Type B pancreatic cell (in vitro differentiated cells): ENCODE measurements around the gene KIAA1755. TPM values are rescaled to one million over a fixed set of nuclear protein-coding genes. Genes with fewer than 3 reads are reported as not detected.
"Not testable (repeated sequence)": the region's sequence is repeated elsewhere in the genome, so short reads cannot be mapped to it uniquely, and the experiment has no call there.

Experiments used
- DNase-seq: peaks from one replicate; pipeline ENCODE4 v3.0.0; 2021; ENCODE audit warnings: mixed read lengths; ENCODE audit not compliant: unreplicated experiment; ENCODE audit errors: extremely low spot score
- H3K27ac Mint-ChIP-seq: 2 replicates; pipeline ENCODE4 v1.8.0; 2021; ENCODE audit warnings: mild to moderate bottlenecking, mixed read lengths
- H3K27me3 Mint-ChIP-seq: 2 replicates; pipeline ENCODE4 v1.8.0; 2021; ENCODE audit warnings: mixed read lengths
- H3K36me3 Mint-ChIP-seq: 2 replicates; pipeline ENCODE4 v1.8.0; 2021; ENCODE audit warnings: mixed read lengths
- H3K4me1 Mint-ChIP-seq: one replicate; pipeline ENCODE4 v1.8.0; 2021; ENCODE audit warnings: mixed read lengths; ENCODE audit not compliant: unreplicated experiment
- H3K4me3 Mint-ChIP-seq: 2 replicates; pipeline ENCODE4 v1.8.0; 2021; ENCODE audit warnings: mild to moderate bottlenecking, mixed read lengths
- H3K9me3 Mint-ChIP-seq: 2 replicates; pipeline ENCODE4 v1.8.0; 2021; ENCODE audit warnings: mixed read lengths
- total RNA-seq: library from RNA; stranded (reverse); gene quantifications from 2 replicates; pipeline ENCODE4 v1.2.1, GENCODE V29; 2021; ENCODE audit warnings: low replicate concordance
- TF ChIP-seq, protein P1 (sequence below): fragments of 200-600 bp; sonication (generic); conservative IDR thresholded peaks from 2 replicates; pipeline ENCODE4 v1.5.0; 2021; ENCODE audit warnings: antibody characterized with exemption, mild to moderate bottlenecking

Gene KIAA1755
- total RNA-seq, 1 donor from 2014 or later = 4.7 TPM

GRCh38 chr20:38258545-38259215 is 1.9 kb downstream of the KIAA1755 start:
- Mint-ChIP-seq H3K27ac (no peak overlapping the region), H3K4me3 (peak overlapping the region; percentile 37), H3K4me1 (peaks cover 9% of the 10 kb centered on the region), H3K27me3 (peaks cover 44% of the 10 kb centered on the region), H3K36me3 (no peaks in the 10 kb centered on the region), H3K9me3 (no peaks in the 10 kb centered on the region)
- TF ChIP-seq, protein P1, sequence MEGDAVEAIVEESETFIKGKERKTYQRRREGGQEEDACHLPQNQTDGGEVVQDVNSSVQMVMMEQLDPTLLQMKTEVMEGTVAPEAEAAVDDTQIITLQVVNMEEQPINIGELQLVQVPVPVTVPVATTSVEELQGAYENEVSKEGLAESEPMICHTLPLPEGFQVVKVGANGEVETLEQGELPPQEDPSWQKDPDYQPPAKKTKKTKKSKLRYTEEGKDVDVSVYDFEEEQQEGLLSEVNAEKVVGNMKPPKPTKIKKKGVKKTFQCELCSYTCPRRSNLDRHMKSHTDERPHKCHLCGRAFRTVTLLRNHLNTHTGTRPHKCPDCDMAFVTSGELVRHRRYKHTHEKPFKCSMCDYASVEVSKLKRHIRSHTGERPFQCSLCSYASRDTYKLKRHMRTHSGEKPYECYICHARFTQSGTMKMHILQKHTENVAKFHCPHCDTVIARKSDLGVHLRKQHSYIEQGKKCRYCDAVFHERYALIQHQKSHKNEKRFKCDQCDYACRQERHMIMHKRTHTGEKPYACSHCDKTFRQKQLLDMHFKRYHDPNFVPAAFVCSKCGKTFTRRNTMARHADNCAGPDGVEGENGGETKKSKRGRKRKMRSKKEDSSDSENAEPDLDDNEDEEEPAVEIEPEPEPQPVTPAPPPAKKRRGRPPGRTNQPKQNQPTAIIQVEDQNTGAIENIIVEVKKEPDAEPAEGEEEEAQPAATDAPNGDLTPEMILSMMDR = no peak
- DNase-seq = no peak

GRCh38 chr20:38256966-38257365 is 3.6 kb downstream of the KIAA1755 start:
- Mint-ChIP-seq H3K9me3 (no peaks in the 10 kb centered on the region), H3K27me3 (peaks cover 32% of the 10 kb centered on the region), H3K4me1 (peaks cover 21% of the 10 kb centered on the region), H3K36me3 (no peaks in the 10 kb centered on the region), H3K27ac (no peak overlapping the region), H3K4me3 (no peak overlapping the region)
- TF ChIP-seq, protein P1 = no peak
- DNase-seq = no peak

DNA sequence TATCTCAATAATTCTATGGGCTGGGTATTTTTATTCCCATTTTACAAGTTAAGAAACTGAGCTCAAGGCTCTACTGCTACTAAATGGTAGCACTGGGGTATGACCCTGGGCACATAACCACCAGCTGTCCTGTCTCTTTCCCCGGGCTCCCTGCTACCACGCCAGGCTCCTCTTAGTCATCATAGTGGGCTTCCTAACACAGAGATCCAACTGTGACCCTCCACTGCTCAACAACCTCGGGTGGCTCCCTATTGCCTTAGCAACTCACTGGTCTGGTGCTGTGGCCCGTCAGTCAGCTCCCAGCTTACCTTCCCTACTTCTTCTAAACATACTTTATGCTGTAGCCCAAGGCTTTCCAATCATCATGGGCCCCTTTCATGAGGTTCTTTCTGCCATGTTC is 4.5 kb downstream of the KIAA1755 start:
- Mint-ChIP-seq H3K4me1 (peaks cover 19% of the 10 kb centered on the region), H3K4me3 (no peak overlapping the region)

DNA sequence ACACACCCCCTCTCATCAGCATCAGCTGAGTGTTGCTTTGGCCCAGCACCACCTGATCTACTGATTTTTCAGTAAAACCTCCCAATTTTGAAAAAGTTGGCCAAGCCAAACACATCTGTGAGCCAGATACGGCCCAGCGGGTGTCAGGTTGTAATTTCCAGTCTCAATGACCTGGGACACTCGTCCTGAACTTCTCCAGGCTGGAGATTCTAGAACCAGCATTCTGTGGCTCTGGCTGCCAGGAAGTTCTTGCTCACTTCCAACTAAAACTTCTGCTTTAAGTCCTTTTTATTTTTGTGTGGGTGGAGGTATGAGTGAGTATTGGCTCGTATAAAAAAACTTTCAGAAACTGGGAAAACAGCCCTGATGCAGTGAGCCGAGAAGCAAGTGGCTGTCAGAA is 5.1 kb downstream of the KIAA1755 start:
- Mint-ChIP-seq H3K9me3 (no peaks in the 10 kb centered on the region), H3K36me3 (no peaks in the 10 kb centered on the region), H3K4me1 (peaks cover 18% of the 10 kb centered on the region), H3K4me3 (no peak overlapping the region), H3K27ac (no peak overlapping the region), H3K27me3 (peaks cover 21% of the 10 kb centered on the region)
- TF ChIP-seq, protein P1 = no peak
- DNase-seq = no peak

More for the DNA sequence above, 4.5 kb downstream of the KIAA1755 start:
- DNase-seq = no peak
- Mint-ChIP-seq H3K9me3 (no peaks in the 10 kb centered on the region), H3K27ac (no peak overlapping the region), H3K36me3 (no peaks in the 10 kb centered on the region), H3K27me3 (peaks cover 26% of the 10 kb centered on the region)
- TF ChIP-seq, protein P1 = no peak

- Mint-ChIP-seq H3K27me3 (peaks cover 14% of the 10 kb centered on the region), H3K4me1 (peaks cover 12% of the 10 kb centered on the region)
- not testable (repeated sequence) for H3K4me3 Mint-ChIP-seq, H3K9me3 Mint-ChIP-seq, H3K27ac Mint-ChIP-seq, DNase-seq, H3K36me3 Mint-ChIP-seq
Measured at GRCh38 chr20:38254621-38255020, 5.9 kb downstream of the KIAA1755 start.

DNA sequence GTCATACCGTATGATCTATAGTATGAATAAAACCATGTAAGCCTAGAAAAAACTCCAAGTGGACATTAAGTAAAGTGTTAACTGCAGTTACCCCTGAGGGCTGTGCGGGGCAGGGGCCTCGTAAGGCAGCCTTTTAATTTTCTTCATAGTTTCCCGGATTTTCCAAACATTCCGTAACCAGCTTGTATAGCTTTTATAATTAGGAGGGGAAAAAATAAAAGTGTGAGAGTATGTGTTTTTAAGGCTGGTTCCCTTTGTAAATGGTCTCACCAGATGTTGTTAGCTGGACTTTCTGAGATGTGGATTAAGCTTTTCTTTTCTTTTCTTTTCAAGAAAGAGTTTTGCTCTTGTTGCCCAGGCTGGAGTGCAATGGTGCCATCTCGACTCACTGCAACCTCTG is 7.0 kb downstream of the KIAA1755 start:
- no peak overlapping the region for H3K4me3 Mint-ChIP-seq
- DNase-seq = no peak
- no peaks in the 10 kb centered on the region for H3K9me3 Mint-ChIP-seq
- peaks cover 4% of the 10 kb centered on the region for H3K27me3 Mint-ChIP-seq
- peaks cover 12% of the 10 kb centered on the region for H3K4me1 Mint-ChIP-seq
- H3K36me3 Mint-ChIP-seq = no peaks in the 10 kb centered on the region
- no peak overlapping the region for H3K27ac Mint-ChIP-seq
- TF ChIP-seq, protein P1 = no peak
